PC-9 (cell line): Measurements from ENCODE around the gene SAYSD1.

ENCODE experiments used
- CTCF ChIP-seq: fragments of 200-600 bp; sonication (generic); conservative IDR thresholded peaks from 2 replicates; pipeline ENCODE4 v1.6.1; 2017; ENCODE audit warnings: mixed run types, antibody characterized with exemption, mild to moderate bottlenecking, moderate library complexity
- EZH2 ChIP-seq: fragments of 200-600 bp; sonication (generic); IDR thresholded peaks from 2 replicates; pipeline ENCODE4 v1.8.0; 2017; ENCODE audit warnings: antibody characterized with exemption, low read depth

- TF ChIP-seq CTCF: no peak
- no peak for TF ChIP-seq EZH2
These were observed 38.9 kb upstream of the SAYSD1 start for GRCh38 chr6:39153766-39154397.
